ENCODE measurements around the gene SP2.
"Not testable (repeated sequence)": the region's sequence is repeated elsewhere in the genome, so short reads cannot be mapped to it uniquely, and the experiment has no call there.

SP2 gene

GRCh38 chr17:47925678-47925988 is 29.6 kb downstream of the SP2 start:
- no peak for DNase-seq

GRCh38 chr17:47927821-47928400 is 31.9 kb downstream of the SP2 start:
- DNase-seq = no peak

GRCh38 chr17:47928415-47928814 is 32.4 kb downstream of the SP2 start:
- DNase-seq = no peak

- no peak for DNase-seq
These were observed 33.4 kb downstream of the SP2 start for GRCh38 chr17:47929218-47930000.

GRCh38 chr17:47931848-47932247 is 35.8 kb downstream of the SP2 start:
- no peak for DNase-seq

GRCh38 chr17:47934856-47935255 is 38.8 kb downstream of the SP2 start:
- no peak for DNase-seq

- not testable (repeated sequence) for DNase-seq
These were observed 39.4 kb downstream of the SP2 start for GRCh38 chr17:47935468-47935867.

GRCh38 chr17:47935961-47936360 is 39.9 kb downstream of the SP2 start:
- no peak for DNase-seq

- no peak for DNase-seq
These were observed 41.9 kb downstream of the SP2 start for GRCh38 chr17:47937941-47938340.

- peak; percentile 90 to 92 for DNase-seq
These were observed 45.4 kb downstream of the SP2 start, which contains the start of gene PNPO for GRCh38 chr17:47941246-47942095. TSS of gene PNPO (plus strand) at chr17:47941571. CDS start at chr17:47941676, 105 bp downstream.

- no peak for DNase-seq
These were observed 46.1 kb downstream of the SP2 start for GRCh38 chr17:47942096-47942510.

GRCh38 chr17:47942568-47942967 is 46.5 kb downstream of the SP2 start:
- DNase-seq = no peak

GRCh38 chr17:47945080-47945479 is 49.0 kb downstream of the SP2 start:
- no peak for DNase-seq

- no peak for DNase-seq
These were observed 49.8 kb downstream of the SP2 start for GRCh38 chr17:47945529-47946508.

- no peak for DNase-seq
These were observed 50.5 kb downstream of the SP2 start for GRCh38 chr17:47946516-47946915.

- DNase-seq = peak; percentile 18 to 46
These were observed 50.9 kb downstream of the SP2 start for GRCh38 chr17:47946929-47947397.

GRCh38 chr17:47948706-47949196 is 52.7 kb downstream of the SP2 start:
- DNase-seq = no peak

GRCh38 chr17:47949197-47949759 is 53.2 kb downstream of the SP2 start:
- peak; percentile 16 to 62 for DNase-seq

GRCh38 chr17:47949946-47950345 is 53.9 kb downstream of the SP2 start:
- DNase-seq = no peak

- DNase-seq = no peak
These were observed 54.4 kb downstream of the SP2 start for GRCh38 chr17:47950448-47950847.

GRCh38 chr17:47952171-47953021 is 56.4 kb downstream of the SP2 start:
- no peak for DNase-seq
